AML-193 (cell line): Measurements from ENCODE around the gene IFNA17.
"Not testable (repeated sequence)": the region's sequence is repeated elsewhere in the genome, so short reads cannot be mapped to it uniquely, and the experiment has no call there.

ENCODE experiments used
- DNase-seq, 2 experiments: peaks; one replicate each; lab custom pipeline; 2025; lab: John Stamatoyannopoulos, UW

The IFNA17 gene

GRCh38 chr9:21210782-21211181 is 17.2 kb downstream of the IFNA17 start:
- DNase-seq, result not testable (repeated sequence)

DNA sequence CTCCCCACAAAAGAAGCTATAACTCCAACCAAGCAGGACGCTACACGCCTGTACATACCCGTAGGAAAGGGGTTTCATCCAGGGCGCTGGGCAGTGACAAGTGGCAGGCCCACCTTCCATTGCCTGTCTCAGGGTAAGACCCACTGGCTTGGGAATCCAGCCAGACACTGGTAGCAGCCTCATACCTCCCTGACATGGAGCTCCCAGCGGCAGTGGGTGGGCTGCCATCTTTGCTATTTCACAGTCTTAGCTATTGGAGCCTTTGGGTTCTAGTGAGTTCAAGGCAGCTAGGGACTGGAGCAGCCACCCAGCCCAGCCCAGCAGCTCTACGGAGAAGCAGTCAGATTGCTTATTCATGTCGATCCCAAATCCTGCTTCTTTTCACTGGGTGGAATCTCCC is 17.7 kb downstream of the IFNA17 start:
- DNase-seq, result no peak

GRCh38 chr9:21207043-21207442 is 21.0 kb downstream of the IFNA17 start, which contains the start of gene IFNA10:
IFNA10 (minus strand) TSS chr9:21207143; CDS start chr9:21207097, 46 bp downstream.
- DNase-seq, result not testable (repeated sequence)

DNA sequence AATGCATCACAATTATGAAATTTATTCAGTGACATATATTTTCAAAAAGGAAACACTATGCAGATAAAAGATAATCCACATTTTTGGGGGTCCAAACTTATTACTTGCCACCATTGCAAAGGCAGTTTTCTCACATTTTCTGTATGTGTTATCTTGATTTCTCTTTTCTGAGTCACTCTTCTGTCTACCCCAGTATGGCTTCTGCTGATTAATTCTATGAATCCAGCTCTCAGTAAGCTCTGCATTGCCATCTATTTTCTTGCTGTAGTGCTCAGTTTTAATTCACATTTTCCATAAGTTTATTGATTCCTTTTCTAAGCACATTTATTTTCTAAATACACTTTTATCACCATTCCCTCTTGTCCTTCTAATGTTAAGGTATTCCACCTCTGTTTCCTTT is 22.8 kb downstream of the IFNA17 start:
- no peak for DNase-seq

GRCh38 chr9:21202105-21202504 is 25.9 kb downstream of the IFNA17 start, which contains the start of gene IFNA7:
IFNA7 (minus strand) TSS chr9:21202205; CDS start chr9:21202165, 40 bp downstream.
- not testable (repeated sequence) for DNase-seq

- DNase-seq, result peak; percentile 40
These were observed 32.9 kb downstream of the IFNA17 start for GRCh38 chr9:21194867-21195776.

DNA sequence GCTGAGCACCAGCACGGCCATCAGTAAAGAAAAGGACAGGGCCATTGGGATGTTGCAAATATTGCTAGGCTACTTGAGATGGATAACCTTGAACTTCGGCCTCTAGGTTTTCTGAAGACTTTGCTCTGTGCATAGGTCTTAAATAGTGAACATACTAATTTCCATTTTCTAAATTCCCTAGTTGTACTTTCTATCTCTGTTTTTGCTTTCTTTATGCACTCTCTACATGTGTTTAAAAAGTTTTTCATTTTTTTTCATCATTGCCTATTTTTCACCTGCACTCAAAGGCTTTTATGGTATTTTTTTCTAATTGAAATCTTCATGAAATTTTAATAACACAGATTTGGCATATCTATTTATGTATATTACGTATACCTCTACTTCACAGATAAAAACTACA is 40.5 kb downstream of the IFNA17 start, which contains the start of gene IFNA4:
TSS of gene IFNA4 (minus strand) at position 101 of the 400 bp plus-strand sequence. CDS start at position 45, 56 bp downstream.
- DNase-seq, result not testable (repeated sequence)

- peak; percentile 73 to 80 for DNase-seq
These were observed 44.9 kb downstream of the IFNA17 start for GRCh38 chr9:21182810-21183736.
